ENCODE results near the gene FBXW8.

Gene FBXW8

GRCh38 chr12:116919706-116920485 lies 9.1 kb downstream of the FBXW8 start:
- no peak overlapping the region for H3K4me3 ChIP-seq
- intact Hi-C loops (cut with DNase I; ENCODE audit: low total_unique reads), result no loop called here

GRCh38 chr12:116920939-116921338 lies 10.2 kb downstream of the FBXW8 start:
- no peak for TF ChIP-seq CTCF (IDR thresholded peaks at IDR 0.05)
- no peaks in the 10 kb centered on the region for H3K36me3 ChIP-seq
- H3K27ac ChIP-seq, result no peak overlapping the region
- no peak overlapping the region for H3K4me3 ChIP-seq
- no peaks in the 10 kb centered on the region for H3K9me3 ChIP-seq
- intact Hi-C loops (cut with DNase I; ENCODE audit: low total_unique reads), result no loop called here
- DNase-seq, result no peak
- no peaks in the 10 kb centered on the region for H3K27me3 ChIP-seq
- peaks cover 0 to 34% (median 8%) of the 10 kb centered on the region in 4 donors for H3K4me1 ChIP-seq

More at GRCh38 chr12:116919706-116920485, 9.1 kb downstream of the FBXW8 start:
- Histone ChIP-seq H3K36me3 (no peaks in the 10 kb centered on the region), H3K27me3 (no peaks in the 10 kb centered on the region), H3K4me1 (peaks cover 0 to 23% (median 7%) of the 10 kb centered on the region in 4 donors), H3K9me3 (no peaks in the 10 kb centered on the region), H3K27ac (peak overlapping the region in 1 of 2 donors; percentile 4)
- no peak for TF ChIP-seq CTCF (IDR thresholded peaks at IDR 0.05)
- no peak for DNase-seq

GRCh38 chr12:116922194-116922897 lies 11.6 kb downstream of the FBXW8 start:
- Histone ChIP-seq H3K27ac (no peak overlapping the region), H3K36me3 (no peaks in the 10 kb centered on the region), H3K4me1 (peaks cover 0 to 43% (median 14%) of the 10 kb centered on the region in 4 donors), H3K9me3 (no peaks in the 10 kb centered on the region), H3K4me3 (no peak overlapping the region), H3K27me3 (no peaks in the 10 kb centered on the region)
- no peak for TF ChIP-seq CTCF (IDR thresholded peaks at IDR 0.05)
- DNase-seq, result no peak
- intact Hi-C loops (cut with DNase I; ENCODE audit: low total_unique reads), result no loop called here

GRCh38 chr12:116924558-116925453 lies 14.1 kb downstream of the FBXW8 start:
- no peak for DNase-seq
- intact Hi-C loops (cut with DNase I; ENCODE audit: low total_unique reads), result no loop called here
- TF ChIP-seq CTCF (IDR thresholded peaks at IDR 0.05), result no peak
- Histone ChIP-seq H3K9me3 (no peaks in the 10 kb centered on the region), H3K27ac (no peak overlapping the region), H3K27me3 (no peaks in the 10 kb centered on the region), H3K36me3 (peaks cover 14 to 18% (median 16%) of the 10 kb centered on the region in 3 donors), H3K4me3 (no peak overlapping the region), H3K4me1 (peaks cover 0 to 46% (median 12%) of the 10 kb centered on the region in 4 donors)

All from tibial artery (tissue), 4 donors.